ENCODE data around the gene FAM3D. TPM values are rescaled to one million over a fixed set of nuclear protein-coding genes. Genes with fewer than 3 reads are reported as not detected.

The FAM3D gene
- total RNA-seq, 1 experiment from 2014 or later, result not detected

DNA sequence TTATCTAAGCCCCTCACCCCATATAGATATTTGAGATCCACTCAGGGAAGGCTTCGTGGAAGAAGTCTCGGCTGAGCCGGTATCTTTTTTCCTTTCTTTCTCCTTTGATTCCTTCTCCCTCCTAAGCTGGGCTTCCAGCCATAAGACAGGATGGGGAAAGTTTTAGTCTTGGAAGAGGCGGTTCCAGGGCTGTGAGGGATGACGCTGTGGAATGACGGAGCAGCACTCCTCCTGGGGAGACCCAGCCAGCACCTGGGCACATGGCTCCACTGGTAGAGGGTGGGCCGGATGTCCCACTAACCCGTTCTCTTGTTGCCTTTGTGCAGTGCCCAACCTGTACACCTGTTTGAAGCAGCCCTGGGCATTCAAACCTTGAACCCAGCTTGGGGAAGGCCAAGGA is 46.2 kb downstream of the FAM3D start:
- Histone ChIP-seq H3K9me3 (replicated peaks) (no peaks in the 10 kb centered on the region), H3K4me3 (no peak overlapping the region), H3K36me3 (no peaks in the 10 kb centered on the region), H3K4me1 (peaks cover 11% of the 10 kb centered on the region; the same call in 1 of the 2 replicates), H3K27ac (no peak overlapping the region), H3K27me3 (no peaks in the 10 kb centered on the region)
- no peak for DNase-seq

DNA sequence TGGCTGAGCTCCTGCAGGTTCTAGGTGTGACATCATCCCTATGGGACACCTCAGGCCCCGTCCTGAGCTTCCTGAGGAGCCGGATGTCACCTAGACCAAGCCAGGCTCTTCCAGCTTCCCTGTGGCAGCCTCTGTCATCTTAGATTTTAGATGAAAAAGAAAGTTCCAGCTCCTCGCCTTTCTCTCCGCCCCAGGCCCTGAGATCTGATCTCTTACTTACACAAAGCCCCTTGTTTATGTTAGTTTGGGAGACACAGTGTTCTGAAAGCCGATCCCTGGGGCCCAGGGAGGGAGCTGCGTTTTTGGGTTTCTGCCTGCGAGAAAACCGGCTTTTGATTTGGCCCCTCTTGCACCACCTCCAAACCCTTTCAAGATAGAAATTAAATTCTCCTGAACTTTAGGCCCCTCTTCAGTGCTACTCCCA is 49.2 kb downstream of the FAM3D start:
- no peaks in the 10 kb centered on the region for H3K27me3 ChIP-seq
- no peaks in the 10 kb centered on the region for H3K9me3 ChIP-seq (replicated peaks)
- DNase-seq, result peak; percentile 38 to 62
- H3K36me3 ChIP-seq, result no peaks in the 10 kb centered on the region
- no peak overlapping the region for H3K4me3 ChIP-seq
- peaks cover 11% of the 10 kb centered on the region; the same call in 1 of the 2 replicates for H3K4me1 ChIP-seq
- H3K27ac ChIP-seq, result 0 out of 2 replicates have a peak overlapping the region, but pooled peaks have one; percentile 6

DNA sequence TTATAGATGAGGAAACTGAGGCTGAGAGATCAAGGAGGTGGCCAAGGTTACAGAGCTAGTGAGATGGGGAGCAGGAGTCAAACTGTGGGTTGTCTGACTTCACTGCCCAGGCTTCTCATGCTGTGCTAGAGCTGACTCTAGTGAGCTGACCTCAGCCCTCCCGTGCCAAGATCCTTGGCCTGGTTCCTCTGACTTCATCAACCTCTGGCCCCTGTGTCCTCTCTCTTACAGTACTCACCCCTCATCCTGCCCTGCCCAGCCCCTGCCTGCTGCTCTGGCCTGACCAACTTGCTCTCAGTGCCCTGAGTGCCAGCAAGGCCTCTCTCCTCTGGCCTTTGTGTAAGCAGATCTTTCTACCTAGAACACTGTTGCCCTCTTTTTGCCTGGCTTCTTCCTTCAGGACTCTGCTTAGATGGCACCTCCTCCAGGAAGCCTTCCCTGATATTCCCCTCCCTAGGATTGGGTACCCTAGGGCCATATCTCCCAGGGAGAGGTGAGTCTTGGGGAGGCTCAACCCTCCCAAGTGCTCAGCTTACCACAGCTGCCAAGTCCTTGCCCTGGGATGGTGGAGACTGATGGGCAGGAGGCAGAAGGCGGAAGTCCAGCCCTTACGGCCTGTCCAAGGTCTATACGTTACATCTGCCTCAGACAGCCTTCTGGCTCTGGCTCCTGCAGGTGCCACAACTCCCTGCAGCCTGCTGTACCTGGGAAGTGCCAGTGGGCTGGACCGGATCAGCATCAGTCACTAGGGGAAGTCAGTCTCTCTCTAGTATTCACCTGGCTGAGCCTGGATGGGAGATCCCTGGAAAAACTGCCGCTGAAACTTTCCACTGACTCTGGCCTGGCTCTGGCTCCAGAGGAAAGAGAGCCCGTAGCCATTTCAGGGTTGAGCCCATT is 53.1 kb downstream of the FAM3D start:
- Histone ChIP-seq H3K36me3 (no peaks in the 10 kb centered on the region), H3K9me3 (replicated peaks) (no peaks in the 10 kb centered on the region), H3K27ac (no peak overlapping the region), H3K4me3 (no peak overlapping the region), H3K27me3 (no peaks in the 10 kb centered on the region), H3K4me1 (peaks cover 4% of the 10 kb centered on the region; the same call in 1 of the 2 replicates)
- no peak for DNase-seq

DNA sequence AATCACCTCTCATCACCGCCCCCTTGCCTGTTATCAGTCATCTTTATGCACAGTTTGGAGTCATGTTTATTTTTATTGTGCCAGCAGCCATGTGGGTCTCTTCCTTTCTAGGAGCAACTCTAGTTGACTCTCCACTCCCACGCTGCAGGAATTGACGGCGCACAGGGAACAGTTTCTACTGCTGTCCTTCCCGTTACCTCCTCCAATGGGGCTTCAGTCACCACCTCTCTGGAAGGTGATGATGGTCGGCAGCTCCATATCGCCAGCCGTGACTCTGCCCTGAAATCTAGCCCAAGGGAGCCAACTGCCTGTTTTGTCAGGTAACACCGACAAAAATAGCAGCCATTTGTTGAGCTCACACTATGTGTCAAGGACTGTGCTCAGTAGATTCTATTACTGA is 53.7 kb downstream of the FAM3D start:
- no peak overlapping the region for H3K4me3 ChIP-seq
- no peak for DNase-seq
- H3K36me3 ChIP-seq, result no peaks in the 10 kb centered on the region
- peaks cover 4% of the 10 kb centered on the region; the same call in 1 of the 2 replicates for H3K4me1 ChIP-seq
- no peaks in the 10 kb centered on the region for H3K27me3 ChIP-seq
- no peaks in the 10 kb centered on the region for H3K9me3 ChIP-seq (replicated peaks)
- no peak overlapping the region for H3K27ac ChIP-seq

DNA sequence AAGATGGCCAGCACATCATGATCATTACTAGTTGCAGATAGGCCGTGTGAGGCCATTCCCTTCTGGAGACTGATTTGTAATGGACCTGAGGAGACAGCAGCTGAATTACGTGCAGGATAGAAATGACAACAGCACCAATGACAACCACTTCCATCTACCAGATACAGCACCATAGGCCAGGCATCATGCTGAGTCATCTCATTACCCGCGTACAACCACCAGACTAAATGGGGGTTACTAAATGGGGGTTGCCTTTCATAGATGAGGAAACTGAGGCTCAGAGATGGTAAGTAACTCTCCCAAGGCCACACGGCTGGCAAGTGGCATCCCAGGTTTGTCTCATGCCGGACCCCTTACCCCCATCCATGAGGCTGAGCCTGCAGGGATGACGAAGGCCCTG is 56.6 kb downstream of the FAM3D start:
- no peak for DNase-seq
- Histone ChIP-seq H3K36me3 (no peaks in the 10 kb centered on the region), H3K4me3 (no peak overlapping the region), H3K4me1 (no peaks in the 10 kb centered on the region), H3K27me3 (no peaks in the 10 kb centered on the region), H3K27ac (no peak overlapping the region), H3K9me3 (replicated peaks) (no peaks in the 10 kb centered on the region)

DNA sequence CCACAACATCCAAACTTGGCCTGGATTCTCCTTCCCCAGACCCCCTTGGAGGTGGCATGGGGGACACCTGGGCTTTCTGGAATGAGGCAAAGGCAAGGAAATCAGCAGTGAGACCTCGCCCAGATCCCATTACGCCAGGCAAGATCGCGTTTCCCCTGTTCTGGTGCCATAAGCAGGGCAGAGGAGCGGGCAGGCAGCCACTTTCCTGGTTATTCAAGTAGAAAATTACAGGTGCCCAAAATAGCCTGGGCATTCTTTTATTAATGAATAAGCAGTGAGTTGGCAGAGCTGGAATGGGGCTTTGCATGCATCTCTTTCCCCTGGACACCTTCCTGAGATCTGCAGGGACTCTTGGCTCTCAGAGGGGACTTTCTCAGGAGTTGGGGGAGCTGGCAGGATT is 57.9 kb downstream of the FAM3D start:
- DNase-seq, result no peak
- no peaks in the 10 kb centered on the region for H3K27me3 ChIP-seq
- no peak overlapping the region for H3K27ac ChIP-seq
- no peak overlapping the region for H3K4me3 ChIP-seq
- no peaks in the 10 kb centered on the region for H3K9me3 ChIP-seq (replicated peaks)
- no peaks in the 10 kb centered on the region for H3K36me3 ChIP-seq
- H3K4me1 ChIP-seq, result no peaks in the 10 kb centered on the region

DNA sequence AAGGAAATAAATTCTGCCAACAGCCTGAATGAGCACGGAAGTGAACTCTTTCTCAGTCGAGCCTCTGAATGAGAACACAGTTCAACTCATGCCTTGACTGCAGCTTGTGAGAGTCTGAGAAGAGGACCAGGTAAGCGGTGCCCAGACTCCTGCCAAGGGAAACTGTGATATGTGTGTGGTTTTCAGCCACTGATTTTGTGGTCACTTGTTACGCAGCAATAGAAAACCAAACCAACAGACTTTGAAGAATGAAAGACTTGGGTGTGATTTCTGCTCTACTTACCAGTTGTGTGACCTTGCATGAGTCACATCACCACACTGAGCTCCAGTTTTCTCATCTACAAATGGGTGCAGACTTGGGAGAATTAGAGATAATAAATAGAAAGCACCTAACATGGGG is 58.8 kb downstream of the FAM3D start:
- Histone ChIP-seq H3K9me3 (replicated peaks) (no peaks in the 10 kb centered on the region), H3K36me3 (no peaks in the 10 kb centered on the region), H3K4me3 (no peak overlapping the region), H3K27ac (no peak overlapping the region), H3K4me1 (no peaks in the 10 kb centered on the region), H3K27me3 (no peaks in the 10 kb centered on the region)
- no peak for DNase-seq

DNA sequence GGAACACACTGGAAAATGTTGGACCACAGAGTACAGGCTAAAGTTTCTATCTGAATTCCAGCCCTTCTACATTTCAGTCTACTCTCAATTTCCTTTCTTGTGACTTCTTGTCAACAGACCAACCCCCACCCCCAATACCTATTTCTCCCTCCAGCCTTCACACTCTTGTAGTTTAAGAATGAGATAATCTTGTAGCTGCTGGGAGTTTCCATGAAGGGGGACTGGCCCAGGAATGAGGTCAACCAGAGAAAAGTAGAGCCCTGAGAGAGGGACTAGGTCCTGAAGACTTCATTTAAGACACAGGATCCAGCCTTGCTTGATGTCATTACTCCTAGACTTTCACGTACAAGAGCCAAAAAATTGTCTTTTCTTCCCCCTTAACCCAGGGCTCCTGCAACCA is 59.9 kb downstream of the FAM3D start:
- no peaks in the 10 kb centered on the region for H3K36me3 ChIP-seq
- no peaks in the 10 kb centered on the region for H3K9me3 ChIP-seq (replicated peaks)
- no peak overlapping the region for H3K4me3 ChIP-seq
- no peak for DNase-seq
- no peaks in the 10 kb centered on the region for H3K4me1 ChIP-seq
- H3K27me3 ChIP-seq, result no peaks in the 10 kb centered on the region
- H3K27ac ChIP-seq, result no peak overlapping the region

DNA sequence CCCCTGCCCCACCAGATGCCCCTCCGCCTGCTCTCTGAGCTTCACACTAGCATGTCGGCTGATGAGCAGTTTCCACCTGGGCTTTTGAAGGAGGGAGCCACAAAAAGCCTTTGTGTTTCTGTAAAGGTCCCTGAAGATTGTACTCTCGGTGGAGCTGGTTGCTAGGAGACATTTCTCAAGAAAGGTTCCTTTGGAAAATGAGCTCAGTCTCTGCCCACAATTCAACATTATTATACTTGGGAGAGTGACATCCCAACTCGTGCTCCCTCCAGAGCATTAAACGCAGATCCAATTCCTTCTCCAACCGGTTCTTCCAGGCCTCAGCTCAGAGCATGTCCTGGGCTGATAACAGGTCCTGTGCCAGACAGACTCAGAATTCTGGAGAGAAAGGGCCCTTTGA is 62.5 kb downstream of the FAM3D start:
- no peak for DNase-seq
- H3K27ac ChIP-seq, result no peak overlapping the region
- no peaks in the 10 kb centered on the region for H3K9me3 ChIP-seq (replicated peaks)
- no peaks in the 10 kb centered on the region for H3K27me3 ChIP-seq
- no peaks in the 10 kb centered on the region for H3K36me3 ChIP-seq
- no peaks in the 10 kb centered on the region for H3K4me1 ChIP-seq
- H3K4me3 ChIP-seq, result no peak overlapping the region

DNA sequence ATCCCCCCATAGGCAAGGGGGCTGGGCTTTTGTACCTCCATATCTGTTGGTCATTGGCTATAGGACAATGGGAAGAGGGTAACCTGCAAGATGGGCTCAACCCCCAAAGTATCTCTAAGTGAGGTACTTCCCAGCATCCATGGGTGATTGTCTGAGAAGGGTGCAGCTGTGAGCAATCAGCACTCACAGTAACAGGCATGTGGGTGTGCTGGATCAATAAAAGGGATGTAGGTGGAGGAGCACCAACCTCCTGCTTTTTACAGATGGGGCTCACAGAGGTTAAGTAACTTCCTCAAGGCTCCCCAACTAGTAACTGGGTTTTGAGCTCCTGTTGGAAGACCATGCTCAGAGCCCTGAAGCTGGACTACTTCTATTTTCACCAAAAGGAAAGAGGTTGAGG is 63.0 kb downstream of the FAM3D start:
- Histone ChIP-seq H3K9me3 (replicated peaks) (no peaks in the 10 kb centered on the region), H3K4me3 (no peak overlapping the region), H3K36me3 (no peaks in the 10 kb centered on the region), H3K27ac (no peak overlapping the region), H3K27me3 (no peaks in the 10 kb centered on the region), H3K4me1 (no peaks in the 10 kb centered on the region)
- no peak for DNase-seq

DNA sequence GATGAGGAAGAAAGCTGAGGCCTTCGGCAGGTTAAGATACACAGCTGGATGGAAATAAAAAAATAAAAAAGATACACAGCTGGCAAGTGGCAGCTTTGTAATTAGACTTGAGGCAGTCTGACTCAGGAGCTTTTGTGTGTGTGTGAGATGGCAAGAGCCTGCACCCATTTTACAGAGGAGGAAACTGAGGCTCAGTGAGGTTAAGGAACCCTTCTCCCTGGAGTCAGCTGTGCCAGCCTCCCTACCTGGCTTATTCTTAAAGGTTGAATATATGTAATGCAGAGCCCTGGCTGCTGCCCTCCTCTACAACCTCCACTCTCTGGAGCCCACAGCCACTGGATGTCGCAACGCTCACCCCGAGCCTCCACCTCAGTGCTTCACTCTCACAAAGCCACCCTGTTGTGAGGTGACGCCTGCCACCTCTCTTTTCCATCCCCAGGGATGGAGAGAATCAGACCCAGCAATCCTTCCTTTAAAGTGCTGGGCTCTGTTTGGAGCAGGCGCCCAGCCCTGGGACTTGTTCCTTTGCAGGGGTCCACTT is 68.7 kb downstream of the FAM3D start:
- Histone ChIP-seq H3K9me3 (replicated peaks) (no peaks in the 10 kb centered on the region), H3K27ac (no peak overlapping the region), H3K4me1 (no peaks in the 10 kb centered on the region), H3K27me3 (no peaks in the 10 kb centered on the region), H3K36me3 (no peaks in the 10 kb centered on the region), H3K4me3 (no peak overlapping the region)
- no peak for DNase-seq

DNA sequence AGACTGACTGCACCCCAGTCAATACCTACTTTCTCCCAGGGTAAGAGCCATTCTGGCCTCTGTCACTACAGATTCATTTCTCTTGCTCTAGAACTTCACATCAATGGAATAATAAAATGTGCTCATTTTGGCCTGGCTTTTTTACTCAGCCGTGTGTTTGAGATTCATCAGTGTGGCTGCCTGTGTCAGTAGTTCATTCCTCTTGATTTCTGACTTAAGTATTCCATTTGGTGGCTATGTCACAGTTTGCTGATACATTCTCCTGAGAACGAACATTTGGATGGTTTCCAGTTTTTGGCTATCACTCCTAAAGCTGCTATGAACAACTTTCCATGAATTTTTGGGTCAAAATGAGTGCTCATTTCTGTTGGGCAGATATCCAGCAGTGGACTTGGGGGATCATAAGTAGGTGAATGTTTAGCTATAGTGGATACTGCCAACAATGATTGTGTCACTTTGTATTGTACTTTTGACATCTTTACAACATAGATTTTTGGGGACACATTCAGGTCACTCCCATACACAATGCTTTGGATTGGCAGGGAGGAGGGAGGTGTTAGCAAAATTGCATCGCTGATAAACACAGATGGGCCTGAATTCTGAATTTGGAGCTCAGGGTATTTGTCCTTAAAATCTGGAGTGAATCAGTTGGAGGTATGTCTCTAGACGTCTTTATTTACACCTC is 69.6 kb downstream of the FAM3D start:
- no peaks in the 10 kb centered on the region for H3K36me3 ChIP-seq
- no peak overlapping the region for H3K27ac ChIP-seq
- DNase-seq, result no peak
- no peaks in the 10 kb centered on the region for H3K4me1 ChIP-seq
- no peak overlapping the region for H3K4me3 ChIP-seq
- H3K9me3 ChIP-seq (replicated peaks), result no peaks in the 10 kb centered on the region
- no peaks in the 10 kb centered on the region for H3K27me3 ChIP-seq

DNA sequence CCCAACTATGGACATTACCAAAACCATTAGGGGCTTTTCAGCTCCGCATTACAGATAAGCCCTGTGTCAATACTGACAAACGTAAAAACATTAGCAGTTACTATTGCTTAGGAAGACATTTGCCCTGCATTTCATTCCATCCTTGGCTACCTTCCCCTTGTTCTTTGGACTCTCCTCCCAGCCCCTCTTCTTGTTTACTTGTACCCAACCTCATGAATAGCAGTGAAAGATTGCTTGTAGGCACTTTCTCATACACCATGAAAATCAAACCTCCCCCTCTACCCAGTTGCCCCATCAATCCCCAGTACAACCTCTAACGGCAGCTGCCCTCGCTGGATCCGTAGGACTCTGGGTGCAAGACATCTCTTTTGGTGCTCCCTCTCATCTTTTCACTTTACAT is 72.5 kb downstream of the FAM3D start:
- Histone ChIP-seq H3K27me3 (no peaks in the 10 kb centered on the region), H3K4me3 (no peak overlapping the region), H3K9me3 (replicated peaks) (no peaks in the 10 kb centered on the region), H3K36me3 (no peaks in the 10 kb centered on the region), H3K27ac (no peak overlapping the region), H3K4me1 (no peaks in the 10 kb centered on the region)
- no peak for DNase-seq

DNA sequence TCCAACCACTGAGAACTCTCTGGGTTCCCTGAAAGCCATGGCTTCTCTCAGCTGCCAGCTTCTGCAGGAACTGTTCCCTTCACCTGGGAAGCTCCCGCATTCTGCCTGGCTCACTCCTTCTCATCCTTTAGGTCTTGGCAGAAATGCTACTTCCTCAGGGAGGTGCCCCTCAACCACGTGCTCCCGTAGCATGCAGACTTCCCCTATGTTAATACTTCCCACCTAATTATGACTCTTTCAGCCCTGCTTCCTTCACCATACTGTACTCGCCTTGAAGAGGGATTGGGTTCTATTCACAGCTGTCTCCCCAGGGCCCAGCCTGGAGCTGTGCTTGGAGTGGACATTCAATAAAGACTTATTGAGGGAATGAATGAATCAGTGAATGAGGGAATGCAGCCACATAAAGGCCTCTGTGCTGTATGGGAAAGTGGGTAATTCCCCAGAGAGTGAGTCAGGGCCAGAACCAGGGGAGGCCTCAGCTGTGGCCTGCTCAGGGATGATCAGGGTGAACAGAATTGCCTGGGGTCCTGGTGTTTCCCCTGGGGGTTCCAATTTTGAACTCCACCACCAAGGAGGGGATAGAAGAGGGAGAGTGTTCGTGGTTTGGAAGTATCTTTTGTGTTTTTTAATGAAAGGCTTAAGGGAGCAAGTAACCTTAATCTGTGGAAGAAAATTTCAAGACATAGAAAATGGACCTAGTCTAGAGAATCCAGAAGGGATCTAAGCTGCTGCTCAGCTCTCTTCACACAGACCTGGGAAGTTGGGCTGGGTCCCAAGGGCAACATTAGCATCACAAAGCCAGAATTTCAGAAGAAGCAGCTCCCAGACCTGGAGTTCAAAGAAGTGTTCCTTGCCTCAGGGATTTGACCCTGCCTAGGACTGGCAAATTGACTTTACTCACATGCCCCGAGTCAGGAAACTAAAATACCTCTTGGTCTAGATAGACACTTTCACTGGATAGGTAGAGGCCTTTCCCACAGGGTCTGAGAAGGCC is 74.8 kb downstream of the FAM3D start:
- H3K4me1 ChIP-seq, result no peaks in the 10 kb centered on the region
- no peak overlapping the region for H3K4me3 ChIP-seq
- no peaks in the 10 kb centered on the region for H3K36me3 ChIP-seq
- no peak for DNase-seq
- no peaks in the 10 kb centered on the region for H3K9me3 ChIP-seq (replicated peaks)
- H3K27ac ChIP-seq, result no peak overlapping the region
- H3K27me3 ChIP-seq, result no peaks in the 10 kb centered on the region
